Astrocyte of the spinal cord (primary cell): ENCODE data around the gene MSI2.

Source experiments
- DNase-seq: peaks from one replicate; pipeline ENCODE4 v3.0.0; 2011; ENCODE audit warnings: low read depth, low spot score
- H3K4me3 ChIP-seq: 2 replicates; pipeline ENCODE4 v1.5.1; 2011; ENCODE audit warnings: low read depth, mild to moderate bottlenecking, low read length, moderate library complexity
- in situ Hi-C: cut with HindIII; loops from 2 replicates; pipeline ENCODE4 v1.10.0; 2017; ENCODE audit warnings: low sequenced_read_pairs
- TF ChIP-seq, protein P1 (sequence below): IDR thresholded peaks from 2 replicates; pipeline ENCODE4 v1.5.1; 2012; ENCODE audit warnings: low read depth, mild to moderate bottlenecking, low read length, inconsistent platforms

Gene MSI2

GRCh38 chr17:57607553-57608120, 351.3 kb downstream of the MSI2 start:
- H3K4me3 ChIP-seq: no peak overlapping the region
- in situ Hi-C loops: no loop called here
- no peak for DNase-seq

GRCh38 chr17:57608369-57609124, 352.2 kb downstream of the MSI2 start:
- no peak overlapping the region for H3K4me3 ChIP-seq
- TF ChIP-seq, protein P1, sequence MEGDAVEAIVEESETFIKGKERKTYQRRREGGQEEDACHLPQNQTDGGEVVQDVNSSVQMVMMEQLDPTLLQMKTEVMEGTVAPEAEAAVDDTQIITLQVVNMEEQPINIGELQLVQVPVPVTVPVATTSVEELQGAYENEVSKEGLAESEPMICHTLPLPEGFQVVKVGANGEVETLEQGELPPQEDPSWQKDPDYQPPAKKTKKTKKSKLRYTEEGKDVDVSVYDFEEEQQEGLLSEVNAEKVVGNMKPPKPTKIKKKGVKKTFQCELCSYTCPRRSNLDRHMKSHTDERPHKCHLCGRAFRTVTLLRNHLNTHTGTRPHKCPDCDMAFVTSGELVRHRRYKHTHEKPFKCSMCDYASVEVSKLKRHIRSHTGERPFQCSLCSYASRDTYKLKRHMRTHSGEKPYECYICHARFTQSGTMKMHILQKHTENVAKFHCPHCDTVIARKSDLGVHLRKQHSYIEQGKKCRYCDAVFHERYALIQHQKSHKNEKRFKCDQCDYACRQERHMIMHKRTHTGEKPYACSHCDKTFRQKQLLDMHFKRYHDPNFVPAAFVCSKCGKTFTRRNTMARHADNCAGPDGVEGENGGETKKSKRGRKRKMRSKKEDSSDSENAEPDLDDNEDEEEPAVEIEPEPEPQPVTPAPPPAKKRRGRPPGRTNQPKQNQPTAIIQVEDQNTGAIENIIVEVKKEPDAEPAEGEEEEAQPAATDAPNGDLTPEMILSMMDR: no peak
- in situ Hi-C loops: no loop called here
- no peak for DNase-seq

More at GRCh38 chr17:57607553-57608120, 351.3 kb downstream of the MSI2 start:
- TF ChIP-seq, protein P1: no peak

DNA sequence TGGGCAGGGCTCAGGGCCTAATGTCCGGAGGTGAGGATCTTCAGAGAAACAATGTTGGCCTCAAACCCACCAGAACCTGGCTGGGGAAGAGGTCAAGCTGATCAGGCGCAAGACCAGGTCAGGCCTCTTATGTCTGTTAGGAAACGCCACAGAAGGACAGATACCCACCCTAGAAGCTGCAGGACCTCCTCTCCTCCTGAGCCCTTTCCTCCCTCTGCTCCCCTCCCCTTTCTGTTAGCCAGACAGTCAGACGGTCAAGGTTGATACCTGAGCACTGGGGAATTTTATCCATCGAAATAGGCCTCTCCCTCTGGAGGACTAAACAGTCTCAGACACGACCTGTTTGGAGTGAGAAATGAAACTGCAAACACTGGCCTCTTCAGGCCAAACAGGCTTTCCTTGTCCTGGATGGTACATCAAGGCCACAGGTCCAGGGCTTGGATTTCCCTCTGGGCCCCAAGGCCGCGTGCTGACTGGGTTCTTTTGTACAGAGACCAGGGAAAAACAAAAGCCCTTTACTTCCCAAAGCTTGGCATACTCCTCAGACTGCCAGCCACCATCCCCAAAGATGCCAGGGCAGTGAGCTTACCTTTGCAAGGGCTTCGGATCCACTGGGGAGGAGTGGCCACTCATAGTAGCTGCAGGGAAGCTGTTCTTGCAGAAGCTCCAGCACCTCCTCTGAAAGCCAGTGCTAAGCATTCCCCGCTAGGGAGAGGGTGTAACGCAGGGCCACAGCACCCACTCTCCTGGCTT, 353.0 kb downstream of the MSI2 start:
- in situ Hi-C loops: no loop called here
- no peak for DNase-seq
- TF ChIP-seq, protein P1: no peak
- H3K4me3 ChIP-seq: no peak overlapping the region

GRCh38 chr17:57609878-57610270, 353.6 kb downstream of the MSI2 start:
- in situ Hi-C loops: no loop called here
- H3K4me3 ChIP-seq: no peak overlapping the region
- TF ChIP-seq, protein P1: no peak
- DNase-seq: no peak

- H3K4me3 ChIP-seq: no peak overlapping the region
- no peak for DNase-seq
- in situ Hi-C loops: no loop called here
- TF ChIP-seq, protein P1: no peak
Measured at GRCh38 chr17:57612202-57613071, 356.1 kb downstream of the MSI2 start.

DNA sequence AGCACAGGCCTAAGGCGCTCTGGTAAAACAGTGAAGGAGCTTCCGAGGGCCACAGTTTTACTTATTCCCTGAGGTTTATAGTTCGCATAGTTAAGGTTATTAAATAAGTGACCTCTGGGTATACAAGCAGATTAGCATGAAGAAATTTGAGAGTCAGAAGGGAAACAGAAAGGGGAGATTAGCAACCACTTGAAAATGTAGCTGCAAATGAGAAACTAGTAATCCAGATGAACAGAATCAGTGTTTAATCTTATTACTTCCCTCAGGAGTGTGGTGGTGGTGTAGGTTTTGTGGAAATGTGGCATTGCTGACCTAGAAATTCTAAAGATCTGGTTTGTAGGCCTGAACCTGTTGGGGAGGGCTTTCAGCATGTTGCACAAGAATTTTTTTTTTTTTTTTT, 358.4 kb downstream of the MSI2 start:
- in situ Hi-C loops: no loop called here

More for the DNA sequence above, 358.4 kb downstream of the MSI2 start:
- no peak overlapping the region for H3K4me3 ChIP-seq
- DNase-seq: no peak
- TF ChIP-seq, protein P1: no peak
